Measurements from ENCODE around the gene PRKN.
A peak's percentile ranks its signal among the peaks of the same experiment; 100 is the strongest.

The PRKN gene

GRCh38 chr6:161435748-161436070, 1291.9 kb downstream of the PRKN start:
- ATAC-seq (ENCODE audit: low read depth): no peak
- Histone ChIP-seq H3K27me3 (ENCODE audit: insufficient read depth, poor library complexity, severe bottlenecking) (no peaks in the 10 kb centered on the region), H3K4me1 (ENCODE audit: insufficient read depth, poor library complexity, severe bottlenecking) (peaks cover 41% of the 10 kb centered on the region), H3K4me3 (ENCODE audit: severe bottlenecking) (no peak overlapping the region), H3K27ac (ENCODE audit: poor library complexity, severe bottlenecking) (peak overlapping the region; percentile 93), H3K9me3 (ENCODE audit: severe bottlenecking) (no peaks in the 10 kb centered on the region), H3K36me3 (ENCODE audit: low read depth) (no peaks in the 10 kb centered on the region)
- no peak for DNase-seq (ENCODE audit: low spot score)
- TF ChIP-seq, protein P1, sequence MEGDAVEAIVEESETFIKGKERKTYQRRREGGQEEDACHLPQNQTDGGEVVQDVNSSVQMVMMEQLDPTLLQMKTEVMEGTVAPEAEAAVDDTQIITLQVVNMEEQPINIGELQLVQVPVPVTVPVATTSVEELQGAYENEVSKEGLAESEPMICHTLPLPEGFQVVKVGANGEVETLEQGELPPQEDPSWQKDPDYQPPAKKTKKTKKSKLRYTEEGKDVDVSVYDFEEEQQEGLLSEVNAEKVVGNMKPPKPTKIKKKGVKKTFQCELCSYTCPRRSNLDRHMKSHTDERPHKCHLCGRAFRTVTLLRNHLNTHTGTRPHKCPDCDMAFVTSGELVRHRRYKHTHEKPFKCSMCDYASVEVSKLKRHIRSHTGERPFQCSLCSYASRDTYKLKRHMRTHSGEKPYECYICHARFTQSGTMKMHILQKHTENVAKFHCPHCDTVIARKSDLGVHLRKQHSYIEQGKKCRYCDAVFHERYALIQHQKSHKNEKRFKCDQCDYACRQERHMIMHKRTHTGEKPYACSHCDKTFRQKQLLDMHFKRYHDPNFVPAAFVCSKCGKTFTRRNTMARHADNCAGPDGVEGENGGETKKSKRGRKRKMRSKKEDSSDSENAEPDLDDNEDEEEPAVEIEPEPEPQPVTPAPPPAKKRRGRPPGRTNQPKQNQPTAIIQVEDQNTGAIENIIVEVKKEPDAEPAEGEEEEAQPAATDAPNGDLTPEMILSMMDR (IDR thresholded peaks at IDR 0.05; ENCODE audit: poor library complexity, severe bottlenecking): no peak

DNA sequence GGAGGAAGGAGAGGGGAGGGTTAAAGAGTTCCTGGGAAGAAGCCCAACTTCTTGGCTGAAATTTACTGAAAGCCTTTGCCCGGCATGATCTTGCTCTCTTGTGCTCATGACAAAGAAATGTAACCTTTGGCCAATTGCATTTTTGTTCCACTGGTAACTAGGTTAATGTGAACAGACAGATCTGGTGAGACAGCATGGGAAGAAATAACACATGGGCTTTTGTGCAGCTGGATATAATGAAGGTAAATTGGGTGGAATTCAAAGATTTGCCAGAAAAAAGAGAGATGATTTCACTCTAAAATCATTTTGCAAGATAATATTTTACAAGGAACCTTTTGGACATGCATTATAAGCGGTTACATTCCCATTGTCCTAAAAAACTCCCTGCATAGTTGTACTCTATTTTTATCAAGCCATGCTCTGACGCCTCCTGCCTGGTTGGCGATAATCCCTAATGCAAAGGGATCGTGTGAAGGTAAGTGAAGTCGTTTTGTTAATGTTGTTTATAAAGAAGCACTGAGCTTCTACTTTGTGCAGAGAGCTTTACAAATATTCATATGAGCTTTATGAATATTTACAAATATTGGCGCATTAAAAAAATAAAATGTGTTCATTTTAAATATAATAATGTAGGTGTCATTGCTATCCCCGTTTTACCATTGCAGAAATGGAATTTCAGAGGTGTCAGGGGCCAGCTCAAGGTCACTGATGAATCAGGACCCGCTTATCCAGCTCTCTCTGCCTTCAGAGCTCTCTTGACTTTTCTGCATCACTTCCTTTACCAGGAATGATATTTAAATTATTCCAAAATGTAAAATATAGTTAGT, 1292.4 kb downstream of the PRKN start:
- TF ChIP-seq, protein P1 (IDR thresholded peaks at IDR 0.05; ENCODE audit: poor library complexity, severe bottlenecking): no peak
- H3K4me1 ChIP-seq (ENCODE audit: insufficient read depth, poor library complexity, severe bottlenecking): peaks cover 41% of the 10 kb centered on the region
- H3K9me3 ChIP-seq (ENCODE audit: severe bottlenecking): no peaks in the 10 kb centered on the region
- H3K27ac ChIP-seq (ENCODE audit: poor library complexity, severe bottlenecking): peak overlapping the region; percentile 93
- ATAC-seq (ENCODE audit: low read depth) (peak; percentile 84), DNase-seq (ENCODE audit: low spot score) (no peak)
- no peaks in the 10 kb centered on the region for H3K27me3 ChIP-seq (ENCODE audit: insufficient read depth, poor library complexity, severe bottlenecking)
- no peaks in the 10 kb centered on the region for H3K36me3 ChIP-seq (ENCODE audit: low read depth)
- H3K4me3 ChIP-seq (ENCODE audit: severe bottlenecking): no peak overlapping the region

GRCh38 chr6:161434350-161434749, 1293.2 kb downstream of the PRKN start:
- no peak for ATAC-seq (ENCODE audit: low read depth)

GRCh38 chr6:161432546-161432945, 1295.0 kb downstream of the PRKN start:
- H3K9me3 ChIP-seq (ENCODE audit: severe bottlenecking): no peaks in the 10 kb centered on the region
- no peaks in the 10 kb centered on the region for H3K27me3 ChIP-seq (ENCODE audit: insufficient read depth, poor library complexity, severe bottlenecking)
- no peak overlapping the region for H3K4me3 ChIP-seq (ENCODE audit: severe bottlenecking)
- DNase-seq (ENCODE audit: low spot score) (no peak), ATAC-seq (ENCODE audit: low read depth) (no peak)
- TF ChIP-seq, protein P1 (IDR thresholded peaks at IDR 0.05; ENCODE audit: poor library complexity, severe bottlenecking): no peak
- no peak overlapping the region for H3K27ac ChIP-seq (ENCODE audit: poor library complexity, severe bottlenecking)
- H3K36me3 ChIP-seq (ENCODE audit: low read depth): no peaks in the 10 kb centered on the region
- H3K4me1 ChIP-seq (ENCODE audit: insufficient read depth, poor library complexity, severe bottlenecking): peaks cover 23% of the 10 kb centered on the region

More at GRCh38 chr6:161434350-161434749, 1293.2 kb downstream of the PRKN start:
- TF ChIP-seq, protein P1 (IDR thresholded peaks at IDR 0.05; ENCODE audit: poor library complexity, severe bottlenecking): no peak
- Histone ChIP-seq H3K4me1 (ENCODE audit: insufficient read depth, poor library complexity, severe bottlenecking) (peaks cover 39% of the 10 kb centered on the region), H3K27ac (ENCODE audit: poor library complexity, severe bottlenecking) (peak overlapping the region; percentile 93), H3K9me3 (ENCODE audit: severe bottlenecking) (no peaks in the 10 kb centered on the region), H3K4me3 (ENCODE audit: severe bottlenecking) (no peak overlapping the region), H3K27me3 (ENCODE audit: insufficient read depth, poor library complexity, severe bottlenecking) (no peaks in the 10 kb centered on the region), H3K36me3 (ENCODE audit: low read depth) (no peaks in the 10 kb centered on the region)
- no peak for DNase-seq (ENCODE audit: low spot score)

- no peak for DNase-seq (ENCODE audit: low spot score)
- no peak overlapping the region for H3K4me3 ChIP-seq (ENCODE audit: severe bottlenecking)
Observed at GRCh38 chr6:161429921-161430490, 1297.6 kb downstream of the PRKN start.

More at GRCh38 chr6:161429921-161430490, 1297.6 kb downstream of the PRKN start:
- H3K27me3 ChIP-seq (ENCODE audit: insufficient read depth, poor library complexity, severe bottlenecking): no peaks in the 10 kb centered on the region
- H3K36me3 ChIP-seq (ENCODE audit: low read depth): no peaks in the 10 kb centered on the region
- TF ChIP-seq, protein P1 (IDR thresholded peaks at IDR 0.05; ENCODE audit: poor library complexity, severe bottlenecking): peak; percentile 21
- no peak for ATAC-seq (ENCODE audit: low read depth)
- no peaks in the 10 kb centered on the region for H3K9me3 ChIP-seq (ENCODE audit: severe bottlenecking)
- no peak overlapping the region for H3K27ac ChIP-seq (ENCODE audit: poor library complexity, severe bottlenecking)
- peaks cover 9% of the 10 kb centered on the region for H3K4me1 ChIP-seq (ENCODE audit: insufficient read depth, poor library complexity, severe bottlenecking)
